IMR-90 (cell line): ENCODE measurements around the gene LCAT. TPM values are rescaled to one million over a fixed set of nuclear protein-coding genes. Genes with fewer than 3 reads are reported as not detected.
A peak's percentile ranks its signal among the peaks of the same experiment; 100 is the strongest.

ENCODE experiments used
- ATAC-seq: fragments of 200-7000 bp; cut with Tn5 transposase; 2 replicates; pipeline ENCODE4 v1.9.1; 2020; ENCODE audit warnings: low read depth, mild to moderate bottlenecking, moderate library complexity
- BruUV-seq: library from RNA; stranded (reverse); fragments of 400-500 nt; replicated peaks from 2 replicates; lab custom pipeline; 2021; lab: Mats Ljungman, UMichigan
- CTCF ChIA-PET: fragments of 300-600 bp; formaldehyde crosslinking; extraction: SDS; loops from one replicate; lab custom pipeline; 2021; ENCODE audit warnings: antibody characterized with exemption; lab: Yijun Ruan, JAX
- POLR2A ChIA-PET: fragments of 300-600 bp; sonication (Branson Sonifier 250); formaldehyde crosslinking; loops from one replicate; lab custom pipeline; 2022; ENCODE audit warnings: antibody characterized with exemption; ENCODE audit not compliant: unreplicated experiment; lab: Charles Lee
- DNase-seq: peaks from one replicate; pipeline ENCODE4 v3.0.0; 2013
- H2AFZ ChIP-seq: replicated peaks from 2 replicates; pipeline ENCODE3; 2013; ENCODE audit warnings: low read length, mild to moderate bottlenecking; ENCODE audit not compliant: poor library complexity
- H2AK5ac ChIP-seq: 2 replicates; pipeline ENCODE4 v1.6.1; 2013; ENCODE audit warnings: low read depth, low read length, inconsistent platforms
- H2AK9ac ChIP-seq: replicated peaks from 2 replicates; pipeline ENCODE3; 2013; ENCODE audit warnings: mild to moderate bottlenecking, low read depth, low read length, moderate library complexity; ENCODE audit not compliant: poor library complexity
- H2BK120ac ChIP-seq: 2 replicates; pipeline ENCODE4 v1.6.1; 2013; ENCODE audit warnings: low read depth, low read length, inconsistent platforms
- H2BK15ac ChIP-seq: 3 replicates; pipeline ENCODE4 v1.6.1; 2013; ENCODE audit warnings: low read depth, low read length, inconsistent platforms
- H2BK20ac ChIP-seq: 2 replicates; pipeline ENCODE4 v1.6.1; 2013; ENCODE audit warnings: low read depth, mild to moderate bottlenecking, inconsistent platforms, low read length, moderate library complexity
- H2BK5ac ChIP-seq: 2 replicates; pipeline ENCODE4 v1.6.1; 2013; ENCODE audit warnings: mild to moderate bottlenecking, low read depth, low read length, inconsistent platforms; ENCODE audit not compliant: poor library complexity, severe bottlenecking
- H3K14ac ChIP-seq: replicated peaks from 2 replicates; pipeline ENCODE4 v1.6.1; 2013; ENCODE audit warnings: low read depth, low read length, inconsistent platforms
- H3K18ac ChIP-seq: 2 replicates; pipeline ENCODE4 v1.6.1; 2013; ENCODE audit warnings: low read depth, low read length, control low read depth
- H3K23ac ChIP-seq: 2 replicates; pipeline ENCODE4 v1.6.1; 2013; ENCODE audit warnings: low read depth, low read length, inconsistent platforms
- H3K27ac ChIP-seq: 2 replicates; pipeline ENCODE4 v1.5.1; 2013; ENCODE audit warnings: mild to moderate bottlenecking, control low read depth, low read length; ENCODE audit not compliant: insufficient read depth
- H3K27me3 ChIP-seq: 2 replicates; pipeline ENCODE4 v1.6.1; 2013; ENCODE audit warnings: low read length; ENCODE audit not compliant: control insufficient read depth, insufficient read depth
- H3K36me3 ChIP-seq: 2 replicates; pipeline ENCODE4 v1.6.1; 2013; ENCODE audit warnings: low read length, mixed read lengths; ENCODE audit not compliant: control insufficient read depth, insufficient read depth
- H3K4ac ChIP-seq: 2 replicates; pipeline ENCODE4 v1.6.1; 2013; ENCODE audit warnings: low read depth, low read length, inconsistent platforms
- H3K4me1 ChIP-seq: 2 replicates; pipeline ENCODE4 v1.6.1; 2013; ENCODE audit warnings: low read length, mixed read lengths; ENCODE audit not compliant: control insufficient read depth, insufficient read depth
- H3K4me2 ChIP-seq: 2 replicates; pipeline ENCODE4 v1.6.1; 2013; ENCODE audit warnings: low read depth, mild to moderate bottlenecking, control low read depth, low read length, moderate library complexity
- H3K4me3 ChIP-seq: 2 replicates; pipeline ENCODE4 v1.5.1; 2013; ENCODE audit warnings: low read depth, mild to moderate bottlenecking, control low read depth, low read length, moderate library complexity; ENCODE audit not compliant: insufficient read depth
- H3K56ac ChIP-seq: 2 replicates; pipeline ENCODE4 v1.6.1; 2013; ENCODE audit warnings: low read length, inconsistent platforms; ENCODE audit not compliant: insufficient read depth; ENCODE audit errors: extremely low read depth
- H3K79me1 ChIP-seq, 2 experiments: 2 replicates each; pipeline ENCODE4 v1.6.1; 2013; ENCODE audit warnings: low read length in 2 of 2, inconsistent platforms in 1 of 2, low read depth in 1 of 2
- H3K9ac ChIP-seq: 2 replicates; pipeline ENCODE4 v1.6.1; 2013; ENCODE audit warnings: low read depth, low read length, control low read depth
- H3K9me1 ChIP-seq: 2 replicates; pipeline ENCODE4 v1.6.1; 2013; ENCODE audit warnings: low read length, inconsistent platforms; ENCODE audit not compliant: insufficient read depth
- H3K9me3 ChIP-seq: 2 replicates; pipeline ENCODE4 v1.6.1; 2013; ENCODE audit warnings: low read length; ENCODE audit not compliant: control insufficient read depth, insufficient read depth
- H4K20me1 ChIP-seq: 2 replicates; pipeline ENCODE4 v1.6.1; 2013; ENCODE audit warnings: low read length, inconsistent platforms; ENCODE audit not compliant: insufficient read depth
- H4K5ac ChIP-seq: 2 replicates; pipeline ENCODE4 v1.6.1; 2013; ENCODE audit warnings: mild to moderate bottlenecking, low read depth, low read length, control low read depth
- H4K8ac ChIP-seq, 2 experiments: 2 replicates each; pipeline ENCODE4 v1.6.1; 2013; ENCODE audit warnings: low read depth in 2 of 2, low read length in 2 of 2, control low read depth in 1 of 2, inconsistent platforms in 1 of 2
- H4K91ac ChIP-seq: 2 replicates; pipeline ENCODE4 v1.6.1; 2013; ENCODE audit warnings: low read depth, low read length, inconsistent platforms; ENCODE audit not compliant: insufficient read depth
- CEBPB ChIP-seq: IDR thresholded peaks from 2 replicates; pipeline ENCODE4 v1.6.1; 2012; ENCODE audit warnings: low read depth, low read length, improper control_type of control experiment
- CHD1 ChIP-seq: IDR thresholded peaks from 2 replicates; pipeline ENCODE4 v1.6.1; 2012; ENCODE audit warnings: low read depth, low read length, improper control_type of control experiment
- CTCF ChIP-seq: conservative IDR thresholded peaks from 2 replicates; pipeline ENCODE4 v1.5.1; 2012; ENCODE audit warnings: mild to moderate bottlenecking, low read depth, low read length, improper control_type of control experiment
- FOS ChIP-seq: fragments of 150-350 bp; IDR thresholded peaks from 2 replicates; pipeline ENCODE4 v1.6.1; 2016; ENCODE audit warnings: low read depth, low read length
- MAFK ChIP-seq: IDR thresholded peaks from 2 replicates; pipeline ENCODE4 v1.6.1; 2012; ENCODE audit warnings: low read depth, low read length, improper control_type of control experiment
- MAZ ChIP-seq: IDR thresholded peaks from 2 replicates; pipeline ENCODE4 v1.6.1; 2012; ENCODE audit warnings: low read depth, mild to moderate bottlenecking, low read length, improper control_type of control experiment, moderate library complexity, borderline replicate concordance
- MXI1 ChIP-seq: IDR thresholded peaks from 2 replicates; pipeline ENCODE4 v1.6.1; 2012; ENCODE audit warnings: low read depth, mild to moderate bottlenecking, low read length, moderate library complexity, borderline replicate concordance
- NFE2L2 ChIP-seq: fragments of 150-350 bp; IDR thresholded peaks from 2 replicates; pipeline ENCODE4 v1.6.1; 2016; ENCODE audit warnings: low read depth, mild to moderate bottlenecking, low read length
- RAD21 ChIP-seq: IDR thresholded peaks from 2 replicates; pipeline ENCODE4 v1.6.1; 2012; ENCODE audit warnings: low read length, improper control_type of control experiment
- RCOR1 ChIP-seq: IDR thresholded peaks from 2 replicates; pipeline ENCODE4 v1.6.1; 2012; ENCODE audit warnings: mild to moderate bottlenecking, low read length, improper control_type of control experiment; ENCODE audit not compliant: insufficient replicate concordance
- RFX5 ChIP-seq: IDR thresholded peaks from 2 replicates; pipeline ENCODE4 v1.8.0; 2012; ENCODE audit warnings: low read depth, mild to moderate bottlenecking, low read length, moderate library complexity
- WGBS, 2 experiments: methylation state at CpG; one replicate each; pipeline versions ENCODE4 v1.1.5 to v1.1.7; 2013; ENCODE audit warnings: missing lambda C conversion rate in 2 of 2; ENCODE audit not compliant: insufficient read length in 1 of 2; ENCODE audit errors: extremely low coverage in 2 of 2; 5-methylcytosine and 5-hydroxymethylcytosine counted together
- dilution Hi-C: fragments of 300-500 bp; cut with HindIII; formaldehyde crosslinking; loops from one replicate; pipeline ENCODE4 v1.14.3; 2018; ENCODE audit warnings: low sequenced_read_pairs; ENCODE audit not compliant: unreplicated experiment
- in situ Hi-C: fragments of 300-500 bp; cut with MboI; formaldehyde crosslinking; loops from 3 replicates; pipeline ENCODE4 v1.14.3; 2019; ENCODE audit warnings: low sequenced_read_pairs, inconsistent platforms, mixed read lengths
- intact Hi-C: fragments of 100-400 bp; cut with micrococcal nuclease; formaldehyde crosslinking; loops from 2 replicates; pipeline ENCODE4 v1.10.0; 2022
- polyA plus RNA-seq, 3 experiments: library from polyadenylated mRNA; depleted of rRNA; stranded (reverse); fragments of >200 nt; gene quantifications; 2 replicates each; pipeline ENCODE4 v1.2.3, GENCODE V29; 2012; ENCODE audit warnings: low replicate concordance in 1 of 3
- total RNA-seq: library from RNA; depleted of rRNA; stranded (reverse); fragments of >200 nt; gene quantifications from 2 replicates; pipeline ENCODE4 v1.2.3, GENCODE V29; 2012

LCAT gene
- total and polyA plus RNA-seq, 2 of the 4 experiments (the other 2 are of a cell fraction) = 1.4 to 18.8 TPM

DNA sequence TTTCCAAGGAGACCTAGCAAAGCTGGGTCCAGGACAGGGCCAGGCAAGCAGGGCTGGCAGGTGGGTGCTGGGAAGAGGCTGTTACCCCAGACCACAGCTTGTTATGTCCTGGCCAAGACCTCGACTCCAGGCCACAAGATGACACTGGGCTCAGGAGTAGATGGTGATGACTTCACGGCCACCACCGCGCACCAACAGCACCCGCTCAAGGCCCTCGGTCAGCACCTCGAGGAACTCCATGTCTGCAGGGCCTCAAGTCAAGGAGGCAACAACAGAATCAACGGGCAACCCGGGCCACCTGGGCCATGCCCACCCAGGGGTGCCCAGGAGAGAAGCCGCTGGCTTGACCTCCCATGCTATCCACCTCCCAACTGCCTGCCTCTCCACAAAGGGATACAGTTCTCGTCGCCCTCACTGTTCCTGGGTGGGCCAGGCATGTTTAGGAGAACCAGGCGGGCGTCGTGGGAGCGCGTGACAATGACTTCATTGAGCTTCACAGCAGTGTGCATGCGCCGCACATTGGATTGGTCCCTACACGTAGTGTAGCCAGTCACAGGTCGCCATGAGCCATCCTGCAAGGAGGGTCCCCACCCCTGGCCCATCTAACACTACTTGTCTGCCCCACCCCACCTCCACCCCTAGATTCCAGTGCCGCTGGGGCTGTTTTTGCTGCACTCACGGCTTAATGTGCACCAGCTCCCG lies 921 bp upstream of the LCAT start:
- no peak for TF ChIP-seq NFE2L2
- no peak for TF ChIP-seq MXI1
- no peak for TF ChIP-seq CEBPB
- no peak for TF ChIP-seq MAZ
- no peak for TF ChIP-seq CTCF
- TF ChIP-seq RCOR1 = no peak
- TF ChIP-seq CHD1 = no peak
- no peak for TF ChIP-seq RAD21
- no peak for TF ChIP-seq FOS
- TF ChIP-seq RFX5 = no peak
- no peak for TF ChIP-seq MAFK
- no peak for ATAC-seq
- no peaks in the 10 kb centered on the region for H3K9me3 ChIP-seq
- H2AFZ ChIP-seq = no peak overlapping the region
- peaks cover 20 to 82% of the 10 kb centered on the region in 2 experiments for H3K79me1 ChIP-seq
- H3K23ac ChIP-seq = no peak overlapping the region
- H4K8ac ChIP-seq = no peak overlapping the region
- H4K91ac ChIP-seq = no peak overlapping the region
- no peak for DNase-seq
- intact Hi-C loops (no loop called here), in situ Hi-C loops (loop anchor here (25.0 kb wide), 1 partner anchor 408 kb away; the partner anchor contains the start of gene RIPOR1), dilution Hi-C loops (no loop called here)
- no peaks in the 10 kb centered on the region for H3K27me3 ChIP-seq
- H2BK15ac ChIP-seq = no peak overlapping the region
- H2BK20ac ChIP-seq = no peak overlapping the region
- H3K36me3 ChIP-seq = peaks cover 93% of the 10 kb centered on the region
- CTCF ChIA-PET = no interaction called here
- no peak overlapping the region for H3K27ac ChIP-seq
- TSS peak; percentile 52 for BruUV-seq
- H2AK5ac ChIP-seq = no peak overlapping the region
- no peak overlapping the region for H4K5ac ChIP-seq
- H2AK9ac ChIP-seq = no peak overlapping the region
- no peak overlapping the region for H2BK120ac ChIP-seq
- no peak overlapping the region for H3K56ac ChIP-seq
- no peaks in the 10 kb centered on the region; the same call in 1 of the 2 replicates for H3K9me1 ChIP-seq
- H3K4ac ChIP-seq = no peak overlapping the region
- H3K9ac ChIP-seq = no peak overlapping the region
- no peak overlapping the region for H3K4me3 ChIP-seq
- no peak overlapping the region for H3K14ac ChIP-seq
- peaks cover 62% of the 10 kb centered on the region for H4K20me1 ChIP-seq
- no peaks in the 10 kb centered on the region for H3K4me1 ChIP-seq
- H3K4me2 ChIP-seq = no peak overlapping the region
- WGBS, 2 experiments = 97% methylated on average over 16 of the region's 24 CpGs; no CpG with 5 or more reads in 1 of the 2 experiments
- no peak overlapping the region for H2BK5ac ChIP-seq
- POLR2A ChIA-PET = no interaction called here
- no peak overlapping the region for H3K18ac ChIP-seq
